T-helper 9 cell (primary cell): ENCODE results near the gene AKT1.

Source experiments
- DNase-seq: peaks from one replicate; pipeline ENCODE4 v3.0.0-alpha.2; 2020

Gene AKT1

DNA sequence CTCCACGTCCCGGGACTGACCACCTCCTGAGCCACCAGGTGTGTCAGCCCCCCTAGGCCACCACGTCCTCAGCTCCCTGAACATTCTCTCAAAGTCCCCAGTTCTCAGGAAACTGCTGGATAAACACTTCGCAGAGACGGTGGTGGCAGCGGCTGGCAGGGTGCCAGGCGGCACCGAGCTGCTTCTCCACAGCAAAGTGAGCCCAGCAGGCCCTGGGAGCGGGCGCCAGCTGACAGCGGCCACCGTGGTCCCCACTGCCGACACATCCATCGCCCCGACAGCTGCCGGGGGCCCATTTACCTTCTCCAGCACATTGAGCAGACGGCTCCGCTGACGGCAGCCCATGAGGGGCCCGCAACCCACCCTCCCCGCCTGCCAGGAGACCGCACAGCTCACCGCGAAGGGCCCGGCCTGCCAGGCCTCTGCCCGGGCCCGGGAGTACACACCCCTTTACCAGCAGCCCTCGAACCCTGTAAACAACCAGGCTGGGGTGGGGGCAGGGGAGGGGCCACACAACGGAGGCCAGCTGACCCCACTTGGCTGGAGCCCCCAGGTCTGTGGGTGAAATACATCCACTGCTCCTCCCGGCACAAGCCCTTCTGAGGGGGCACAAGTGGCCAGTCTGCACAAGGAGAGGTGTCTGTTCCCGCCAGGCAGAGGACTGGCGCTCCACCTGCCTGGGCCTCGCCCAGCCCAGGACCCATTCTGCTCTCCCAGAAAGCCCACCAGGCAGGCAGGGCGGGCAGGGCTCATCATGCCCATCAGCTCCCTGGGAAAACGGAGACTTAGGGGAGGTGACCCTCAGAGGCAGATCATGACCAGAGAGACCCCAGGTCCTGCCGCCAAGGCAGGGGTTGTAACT is 10.5 kb downstream of the AKT1 start:
- no peak for DNase-seq

GRCh38 chr14:104784218-104784568 is 11.4 kb downstream of the AKT1 start:
- no peak for DNase-seq

- no peak for DNase-seq
These were observed 11.9 kb downstream of the AKT1 start for GRCh38 chr14:104783484-104784217.

- DNase-seq, result no peak
These were observed 12.8 kb downstream of the AKT1 start for GRCh38 chr14:104782808-104783139.

DNA sequence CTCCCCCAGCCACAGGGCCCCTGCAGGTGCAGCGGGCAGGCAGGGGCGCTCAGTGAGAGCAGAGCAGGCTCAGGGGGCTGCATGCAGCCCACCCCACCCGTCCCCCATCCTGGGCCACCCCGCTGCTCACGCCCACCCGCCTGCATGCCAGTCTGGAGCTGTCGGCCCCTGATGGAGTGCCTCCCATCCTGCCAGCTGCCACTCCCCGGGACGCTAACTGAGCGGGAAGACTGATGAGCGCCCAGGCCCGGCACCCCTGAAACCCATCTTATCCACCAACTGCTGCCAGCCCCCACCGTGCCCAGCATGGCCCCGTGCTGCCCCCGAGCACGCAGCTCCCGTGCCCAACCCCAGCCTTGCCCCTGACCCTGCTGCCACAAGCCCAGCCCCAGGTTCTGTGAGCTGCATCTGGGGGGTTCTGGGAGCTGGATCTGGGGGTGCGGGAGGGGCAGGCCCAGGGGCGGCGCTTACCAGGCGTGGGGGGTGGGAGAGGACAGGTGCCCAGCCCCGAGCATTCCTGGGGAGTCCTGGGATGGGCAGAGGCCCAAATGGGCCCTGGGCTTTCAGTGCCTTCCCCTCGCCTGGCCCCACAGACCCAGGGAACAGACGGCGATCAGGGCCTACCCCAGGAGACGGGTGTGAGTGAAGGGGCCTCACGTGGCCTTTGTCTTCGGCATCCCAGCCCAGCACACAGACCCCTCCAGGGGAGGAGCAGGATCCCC is 13.3 kb downstream of the AKT1 start:
- DNase-seq, result no peak

GRCh38 chr14:104781271-104782077 is 14.1 kb downstream of the AKT1 start:
- DNase-seq, result no peak

DNA sequence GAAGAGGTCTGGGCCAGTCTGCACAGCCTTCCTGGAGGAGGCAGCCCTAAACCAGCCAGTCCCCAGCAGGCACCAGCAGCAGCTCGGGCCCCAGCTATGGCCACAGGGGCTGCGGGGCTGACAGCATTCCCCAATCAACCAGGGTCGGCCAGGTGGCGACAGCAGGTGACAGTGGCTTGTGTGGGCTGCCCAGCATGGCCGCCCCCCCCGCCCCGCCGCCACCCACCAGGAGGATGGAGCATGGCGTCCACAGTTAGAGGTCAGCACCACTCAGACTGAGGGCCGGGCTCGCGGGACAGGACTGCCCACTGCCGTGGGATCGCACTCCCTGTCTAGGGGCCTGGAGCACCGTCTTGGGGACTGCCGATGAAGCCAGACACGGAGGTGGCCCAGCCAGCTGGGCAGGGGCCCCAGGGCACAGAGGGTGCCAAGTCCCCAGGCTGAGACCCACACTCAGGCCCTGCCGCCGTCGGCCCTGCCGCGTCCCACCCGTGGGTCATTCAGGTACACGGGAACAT is 15.0 kb downstream of the AKT1 start:
- DNase-seq, result no peak

- DNase-seq, result no peak
These were observed 15.6 kb downstream of the AKT1 start for GRCh38 chr14:104779776-104780512.

DNA sequence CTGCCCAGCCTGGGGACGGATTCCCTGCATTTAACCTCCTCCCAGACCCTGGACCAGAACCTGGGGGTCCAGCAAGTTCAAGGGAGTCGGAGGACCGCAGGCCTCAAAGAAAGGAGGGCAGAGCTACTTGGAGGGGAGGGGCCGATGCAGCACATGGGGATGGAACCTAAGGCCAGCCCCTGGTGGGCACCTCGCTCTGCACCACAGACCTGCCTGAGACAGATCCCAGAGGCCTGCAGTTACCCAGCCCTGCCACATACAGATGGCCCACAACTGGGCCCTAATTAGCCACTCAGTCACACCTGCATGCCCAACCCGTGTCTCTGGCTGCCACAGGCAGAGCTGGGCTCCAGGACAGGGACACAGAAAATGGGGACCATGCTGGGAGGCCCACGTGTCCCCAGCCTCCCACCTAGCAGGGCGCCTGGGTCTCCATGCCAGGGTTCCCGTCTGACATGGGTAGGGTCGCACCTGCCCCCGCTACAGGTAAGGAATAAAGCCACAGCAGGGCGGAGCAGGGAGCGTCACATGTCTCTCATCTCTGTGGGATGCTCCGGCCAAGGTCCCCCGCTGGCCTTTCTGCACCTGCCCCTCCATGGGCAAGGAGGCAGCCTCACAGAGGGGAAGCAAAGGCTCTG is 16.7 kb downstream of the AKT1 start:
- DNase-seq, result no peak

DNA sequence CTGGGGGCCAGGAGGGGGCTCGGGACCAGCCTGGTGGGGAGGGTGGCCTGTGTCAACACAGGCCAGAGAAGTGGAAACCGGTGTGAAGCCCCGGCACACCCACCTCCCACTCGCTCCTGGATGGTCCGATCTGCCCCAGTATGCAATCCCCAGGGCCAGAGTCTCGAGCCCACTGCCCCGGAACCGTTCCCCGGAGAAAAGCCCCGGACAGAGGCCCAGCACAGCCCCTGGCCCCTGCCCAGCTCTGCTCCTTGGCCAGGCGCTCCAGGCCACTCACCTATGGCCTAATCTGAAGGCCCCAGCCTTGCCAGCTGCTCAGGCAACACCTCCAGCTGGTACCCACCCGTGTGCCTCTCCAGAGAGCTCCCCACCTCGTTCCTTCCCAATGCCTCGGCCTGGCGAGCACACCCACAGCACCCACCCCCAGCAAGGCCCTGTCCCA is 17.7 kb downstream of the AKT1 start:
- DNase-seq, result no peak

DNA sequence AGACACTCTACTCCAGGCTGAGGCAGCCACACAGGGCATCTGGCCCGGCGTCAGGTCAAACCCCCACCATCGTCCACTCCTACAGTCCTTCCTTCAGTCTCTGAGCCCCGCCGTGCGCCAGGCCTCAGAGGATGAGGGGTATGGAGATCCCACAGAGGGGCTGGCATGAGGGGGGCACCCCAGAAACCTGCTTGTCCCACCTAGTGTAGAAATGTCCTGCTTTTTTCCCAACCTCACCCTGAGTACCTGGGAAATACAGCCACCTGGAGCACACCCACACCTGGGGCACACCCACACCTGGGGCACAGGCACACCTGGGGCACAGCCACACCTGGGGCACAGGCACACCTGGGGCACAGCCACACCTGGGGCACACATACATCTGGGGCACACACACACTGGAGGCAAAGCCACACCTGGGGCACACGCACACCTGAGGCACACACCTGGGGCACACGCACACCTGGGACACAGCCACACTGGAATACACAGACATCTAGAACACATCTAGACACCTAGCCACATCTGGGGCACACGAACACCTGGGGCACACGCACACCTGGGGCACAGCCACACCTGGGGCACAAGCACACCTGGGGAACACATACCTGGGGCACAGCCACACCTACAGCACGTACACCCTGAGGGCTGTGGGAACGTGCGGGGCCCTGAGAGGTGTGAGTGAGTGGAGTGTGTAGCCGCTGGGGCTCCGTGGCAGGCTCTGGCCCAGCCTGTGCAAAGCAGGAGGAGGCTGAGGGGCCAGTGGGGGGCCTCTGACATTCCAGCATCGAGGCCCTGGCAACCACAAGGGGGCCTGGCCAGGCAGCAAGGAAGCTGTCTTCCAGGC is 18.4 kb downstream of the AKT1 start:
- DNase-seq, result no peak

DNA sequence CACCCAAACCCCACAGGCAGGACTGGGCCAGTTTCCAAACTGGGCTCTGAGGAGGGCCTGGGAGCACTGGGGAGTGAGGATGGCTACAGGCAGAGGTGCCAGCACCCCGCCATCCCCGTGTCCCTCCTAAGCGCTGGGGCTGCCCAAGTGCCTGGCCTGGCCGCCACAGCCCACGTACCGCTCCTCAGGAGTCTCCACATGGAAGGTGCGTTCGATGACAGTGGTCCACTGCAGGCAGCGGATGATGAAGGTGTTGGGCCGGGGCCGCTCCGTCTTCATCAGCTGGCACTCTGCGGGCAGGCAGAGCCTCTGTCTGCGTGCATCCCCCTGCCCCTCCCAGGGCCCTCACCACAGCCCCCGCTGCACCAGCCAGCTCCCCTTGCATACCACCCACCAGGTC is 19.1 kb downstream of the AKT1 start:
- no peak for DNase-seq

DNA sequence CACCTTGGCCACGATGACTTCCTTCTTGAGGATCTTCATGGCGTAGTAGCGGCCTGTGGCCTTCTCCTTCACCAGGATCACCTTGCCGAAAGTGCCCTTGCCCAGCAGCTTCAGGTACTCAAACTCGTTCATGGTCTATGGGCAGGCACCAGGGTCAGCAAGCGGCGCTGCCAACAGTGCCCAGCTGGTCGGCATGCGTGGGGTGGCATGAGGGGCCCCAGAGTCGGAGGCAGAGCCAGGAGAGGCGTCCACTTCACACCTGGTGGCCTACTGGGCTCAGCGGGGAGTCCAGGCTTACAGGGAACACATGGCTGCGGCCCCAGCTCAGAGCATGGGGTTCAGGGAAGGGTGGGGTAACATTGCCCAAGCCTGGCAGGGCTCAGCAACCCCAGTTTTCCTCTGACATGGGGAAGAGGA is 20.5 kb downstream of the AKT1 start:
- DNase-seq, result no peak

DNA sequence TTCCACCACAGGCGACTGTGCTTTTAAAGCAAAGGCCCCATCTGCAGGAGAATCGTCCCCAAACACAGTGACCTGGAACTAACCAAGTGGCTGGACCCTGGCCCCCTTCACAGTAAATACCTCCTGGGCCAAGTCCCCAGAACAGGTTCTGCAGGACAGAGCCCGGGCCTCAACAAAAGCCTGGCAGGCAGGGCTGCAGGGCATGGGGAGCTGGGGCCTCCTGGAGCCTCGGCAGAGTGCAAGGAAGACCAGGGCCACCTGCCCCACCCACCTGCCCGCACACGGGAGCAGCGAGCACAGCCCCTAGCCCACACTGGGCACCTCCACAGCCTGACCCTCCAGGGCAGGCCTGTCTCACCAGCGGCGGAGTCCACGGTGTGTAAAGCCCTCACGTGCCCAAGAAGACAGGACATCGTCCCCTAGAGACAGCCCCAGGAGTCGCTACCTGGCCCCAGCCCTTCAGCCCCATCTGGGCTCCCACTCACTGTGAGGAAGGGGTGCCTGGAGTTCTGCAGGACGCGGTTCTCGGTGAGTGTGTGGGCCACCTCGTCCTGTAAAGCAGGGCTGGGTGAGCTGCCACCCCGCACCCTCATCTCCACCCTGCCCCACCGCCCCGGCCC is 21.0 kb downstream of the AKT1 start:
- no peak for DNase-seq

DNA sequence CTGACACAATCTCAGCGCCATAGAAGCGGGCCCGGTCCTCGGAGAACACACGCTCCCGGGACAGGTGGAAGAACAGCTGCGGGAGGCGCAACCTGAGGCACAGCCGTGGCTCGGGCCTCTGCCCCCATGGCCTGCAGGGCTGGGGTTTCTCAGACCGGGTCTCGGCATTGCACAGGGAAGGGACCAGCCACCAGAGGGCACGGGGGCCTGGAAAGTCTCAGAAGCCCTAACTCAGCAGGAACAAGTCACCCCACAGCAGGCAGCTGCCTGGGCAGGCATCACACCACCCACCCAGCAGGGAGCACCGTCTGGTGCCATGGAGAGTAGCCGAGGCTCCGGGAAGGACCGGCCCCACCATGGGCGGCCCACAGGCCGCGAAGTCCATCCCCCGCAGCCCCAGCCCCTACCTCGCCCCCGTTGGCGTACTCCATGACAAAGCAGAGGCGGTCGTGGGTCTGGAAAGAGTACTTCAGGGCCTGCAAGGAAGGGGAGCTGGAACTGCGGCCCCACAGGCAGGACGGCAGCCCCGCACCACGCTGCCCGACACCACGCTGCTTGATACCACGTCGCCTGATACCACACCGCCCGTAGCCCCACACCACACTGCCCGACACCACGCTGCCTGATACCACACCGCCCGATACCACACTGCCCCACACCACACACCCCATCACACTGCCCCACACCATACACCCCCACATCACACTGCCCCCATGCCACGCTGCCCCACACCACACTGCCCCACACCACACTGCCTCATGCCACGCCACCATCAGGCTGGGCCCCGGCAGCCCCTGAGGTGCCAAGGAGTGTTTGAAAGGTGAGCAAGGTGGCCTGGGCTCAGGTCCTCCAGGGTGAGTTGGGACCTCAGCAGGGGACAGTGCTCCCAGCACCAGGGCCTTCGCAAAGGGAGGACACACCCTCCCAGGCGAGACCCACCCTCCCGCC is 21.8 kb downstream of the AKT1 start:
- no peak for DNase-seq

DNA sequence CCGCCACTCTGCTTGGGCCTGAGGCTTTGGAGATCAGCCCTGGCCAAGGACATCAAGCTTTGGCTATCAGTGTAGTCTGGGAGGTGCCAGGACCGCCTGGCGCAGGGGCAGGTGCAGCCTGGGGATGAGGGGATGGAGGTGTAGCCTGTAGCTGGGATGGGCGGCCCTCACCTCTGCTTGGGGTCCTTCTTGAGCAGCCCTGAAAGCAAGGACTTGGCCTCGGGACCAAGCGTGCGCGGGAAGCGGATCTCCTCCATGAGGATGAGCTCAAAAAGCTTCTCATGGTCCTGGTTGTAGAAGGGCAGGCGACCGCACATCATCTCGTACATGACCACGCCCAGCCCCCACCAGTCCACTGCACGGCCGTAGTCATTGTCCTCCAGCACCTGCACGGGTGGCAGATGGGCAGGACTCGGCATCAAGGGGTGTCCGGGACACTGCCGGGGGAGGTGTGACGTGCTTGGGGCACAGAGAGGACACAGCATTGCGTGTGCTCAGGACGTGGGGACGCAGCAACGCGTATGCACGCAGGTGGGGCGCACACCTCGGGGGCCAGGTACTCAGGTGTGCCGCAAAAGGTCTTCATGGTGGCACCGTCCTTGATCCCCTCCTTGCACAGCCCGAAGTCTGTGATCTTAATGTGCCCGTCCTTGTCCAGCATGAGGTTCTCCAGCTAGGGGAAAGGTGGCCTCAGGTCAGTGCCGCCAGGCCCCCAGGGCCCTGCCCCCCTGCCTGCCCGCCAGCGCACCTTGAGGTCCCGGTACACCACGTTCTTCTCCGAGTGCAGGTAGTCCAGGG is 22.6 kb downstream of the AKT1 start:
- no peak for DNase-seq

GRCh38 chr14:104771918-104772706 is 23.4 kb downstream of the AKT1 start:
- DNase-seq, result no peak
